Activated CD8-positive, alpha-beta memory T cell treated with anti-CD3 and anti-CD28 coated beads, Interleukin-2, amount 50 U/mL, for 1 hour (primary cell): ENCODE measurements around the gene HLF.
A peak's percentile ranks its signal among the peaks of the same experiment; 100 is the strongest.

Source experiments
- DNase-seq: peaks from one replicate; pipeline ENCODE4 v3.0.0-alpha.2; 2020; ENCODE audit errors: extremely low read depth

HLF gene

DNA sequence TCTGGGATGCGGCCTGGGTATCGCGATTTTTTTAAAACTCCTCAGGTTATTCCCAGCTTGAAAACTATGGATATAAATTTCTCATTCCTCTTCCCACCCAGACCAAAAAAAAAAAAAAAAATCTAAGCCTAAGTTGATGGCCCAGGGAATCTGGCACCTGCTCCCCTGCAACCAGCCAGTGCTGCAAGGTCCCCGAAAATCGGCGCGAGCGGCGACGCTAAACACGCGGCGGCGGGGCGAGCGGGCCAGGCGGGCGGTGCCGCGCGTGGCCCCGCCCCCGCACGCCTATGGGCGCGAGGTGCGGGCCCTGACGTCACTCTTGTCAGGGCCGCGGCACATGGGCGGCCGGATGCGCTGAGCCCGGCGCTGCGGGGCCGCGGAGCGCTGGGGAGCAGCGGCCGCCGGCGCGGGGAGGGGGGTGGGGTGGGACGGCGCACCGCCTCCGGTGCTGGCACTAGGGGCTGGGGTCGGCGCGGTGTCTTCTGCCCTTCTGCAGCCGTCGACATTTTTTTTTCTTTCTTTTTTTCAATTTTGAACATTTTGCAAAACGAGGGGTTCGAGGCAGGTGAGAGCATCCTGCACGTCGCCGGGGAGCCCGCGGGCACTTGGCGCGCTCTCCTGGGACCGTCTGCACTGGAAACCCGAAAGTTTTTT lies at the start of gene HLF:
Gene HLF (plus strand): TSS at position 316 of the 654 bp plus-strand sequence. CDS start 525 bp downstream, outside the sequence.
- DNase-seq, result peak; percentile 22

- no peak for DNase-seq
Observed at GRCh38 chr17:55215711-55216110, 49.0 kb upstream of the HLF start.

GRCh38 chr17:55216888-55217287 lies 47.9 kb upstream of the HLF start:
- no peak for DNase-seq

DNA sequence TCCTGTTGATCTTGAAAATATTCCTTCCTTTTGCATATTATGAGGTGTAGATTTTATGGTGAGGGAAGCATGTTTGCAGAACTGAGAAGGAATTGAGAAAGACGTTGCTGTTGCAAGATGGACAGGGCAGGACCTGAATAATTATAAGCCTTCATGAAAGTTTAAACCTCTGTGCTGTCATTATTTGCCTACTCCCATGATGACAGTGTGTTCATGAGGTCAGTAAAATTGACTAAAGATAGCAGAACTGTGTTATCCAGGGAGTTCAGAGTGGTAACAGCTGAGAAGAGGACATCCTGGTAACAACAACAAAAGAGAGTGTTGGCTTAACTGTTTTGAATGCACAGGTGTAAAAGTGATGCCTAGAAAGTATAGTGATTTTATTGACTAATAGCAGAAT lies 45.3 kb upstream of the HLF start:
- DNase-seq, result no peak

DNA sequence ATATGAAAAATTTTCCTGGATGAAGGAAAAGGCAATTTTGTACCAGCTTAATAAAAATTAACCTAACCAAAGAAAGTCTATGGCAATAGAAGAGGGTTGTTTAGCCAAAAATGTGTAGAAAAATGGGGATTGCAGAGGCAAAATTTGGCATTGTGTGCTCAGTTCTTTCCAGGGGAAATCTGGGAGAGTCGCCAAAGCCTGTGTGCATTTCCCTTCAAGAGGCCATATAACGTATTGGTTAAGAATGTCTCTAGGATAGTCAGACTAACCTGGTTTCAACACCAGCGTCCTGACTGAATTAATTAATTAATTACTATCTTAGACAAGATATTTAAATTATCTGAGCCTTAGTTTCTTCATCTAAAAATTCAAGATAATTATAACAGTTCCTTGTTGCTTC lies 44.8 kb upstream of the HLF start:
- DNase-seq, result no peak

DNA sequence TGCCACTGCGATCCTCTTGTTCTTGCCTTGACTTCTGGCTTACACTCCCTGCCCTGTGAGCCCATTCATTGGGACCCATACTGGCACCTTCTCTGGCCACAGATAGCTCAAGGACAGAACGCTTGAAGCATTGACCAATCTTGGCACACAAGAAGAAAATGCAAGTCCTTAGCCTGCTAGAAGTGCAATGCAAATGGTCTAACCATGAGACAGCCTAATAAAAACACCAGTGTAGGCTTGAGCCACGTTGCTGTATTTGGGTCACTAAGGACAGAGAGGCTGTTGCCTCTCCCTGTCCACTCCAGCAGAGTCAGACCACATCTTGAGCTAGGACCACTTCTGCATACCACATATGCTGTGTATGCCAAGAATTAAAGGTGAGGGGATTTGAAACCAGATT lies 41.2 kb upstream of the HLF start:
- DNase-seq, result no peak

DNA sequence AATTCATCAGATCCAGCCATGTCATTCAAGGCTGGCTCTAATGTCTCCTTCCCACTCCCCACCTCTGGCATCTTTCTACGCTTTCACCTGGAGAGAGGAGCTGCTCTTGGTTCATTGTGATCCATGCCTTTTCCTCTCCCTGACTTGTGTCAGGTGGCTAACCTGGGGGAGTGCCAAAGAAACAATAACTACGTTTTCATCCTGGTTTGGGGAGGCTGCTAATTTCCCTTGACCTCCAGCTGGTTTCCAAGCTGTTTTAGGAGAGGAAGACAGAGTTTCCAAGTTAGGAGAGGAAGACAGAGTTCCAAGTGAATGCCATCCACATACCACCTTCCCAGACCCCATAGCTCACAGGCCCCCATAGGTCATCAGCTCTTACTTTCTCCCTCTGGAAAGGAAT lies 40.0 kb upstream of the HLF start:
- no peak for DNase-seq

GRCh38 chr17:55225237-55225636 lies 39.5 kb upstream of the HLF start:
- DNase-seq, result no peak

DNA sequence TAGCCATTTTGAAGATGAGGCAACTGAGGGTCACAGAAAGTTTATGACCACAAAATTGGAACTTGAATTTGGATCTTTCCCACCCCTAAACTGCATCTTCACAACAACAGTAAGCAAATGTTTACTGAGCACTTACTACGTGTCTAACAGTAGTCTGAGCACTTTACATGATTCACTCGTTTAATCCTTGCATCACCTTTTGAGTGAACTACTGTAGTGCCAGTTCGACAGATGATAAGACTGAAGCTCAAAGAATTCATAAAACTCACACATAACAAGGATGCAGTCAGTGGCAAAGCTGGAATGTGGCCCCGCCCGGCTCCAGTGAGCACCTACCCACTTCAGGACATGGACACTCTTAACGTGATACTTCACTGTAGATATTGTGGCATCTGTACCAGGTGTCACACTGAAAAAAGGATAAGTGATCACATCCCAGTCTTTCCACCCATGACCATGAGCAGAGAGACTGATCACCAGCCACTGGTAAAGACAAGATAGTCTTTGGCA lies 36.0 kb upstream of the HLF start:
- DNase-seq, result no peak

- no peak for DNase-seq
Observed at GRCh38 chr17:55229276-55229675, 35.5 kb upstream of the HLF start.

GRCh38 chr17:55230716-55231115 lies 34.0 kb upstream of the HLF start:
- no peak for DNase-seq

GRCh38 chr17:55233840-55234239 lies 30.9 kb upstream of the HLF start:
- no peak for DNase-seq

DNA sequence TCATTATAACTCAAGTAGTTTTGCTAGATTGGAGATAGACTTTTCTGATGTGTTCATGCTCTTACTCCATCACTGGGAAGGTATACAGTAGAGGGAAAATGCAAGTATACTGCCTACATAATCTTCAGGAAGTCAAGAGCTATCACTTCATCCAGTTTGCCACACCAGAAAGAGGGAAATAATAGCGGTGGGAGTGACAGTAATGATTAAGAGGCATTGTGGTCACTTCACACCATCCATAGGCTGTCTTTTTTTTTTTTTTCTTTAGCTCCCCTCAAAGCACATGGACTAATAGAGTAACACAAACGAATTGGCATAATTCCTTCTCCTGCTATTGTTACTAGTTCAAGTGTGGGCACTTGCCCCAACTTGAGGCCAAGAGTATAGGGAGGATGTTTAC lies 28.4 kb upstream of the HLF start:
- no peak for DNase-seq

GRCh38 chr17:55237268-55237667 lies 27.5 kb upstream of the HLF start:
- no peak for DNase-seq

- DNase-seq, result no peak
Observed at GRCh38 chr17:55237841-55238178, 26.9 kb upstream of the HLF start.

DNA sequence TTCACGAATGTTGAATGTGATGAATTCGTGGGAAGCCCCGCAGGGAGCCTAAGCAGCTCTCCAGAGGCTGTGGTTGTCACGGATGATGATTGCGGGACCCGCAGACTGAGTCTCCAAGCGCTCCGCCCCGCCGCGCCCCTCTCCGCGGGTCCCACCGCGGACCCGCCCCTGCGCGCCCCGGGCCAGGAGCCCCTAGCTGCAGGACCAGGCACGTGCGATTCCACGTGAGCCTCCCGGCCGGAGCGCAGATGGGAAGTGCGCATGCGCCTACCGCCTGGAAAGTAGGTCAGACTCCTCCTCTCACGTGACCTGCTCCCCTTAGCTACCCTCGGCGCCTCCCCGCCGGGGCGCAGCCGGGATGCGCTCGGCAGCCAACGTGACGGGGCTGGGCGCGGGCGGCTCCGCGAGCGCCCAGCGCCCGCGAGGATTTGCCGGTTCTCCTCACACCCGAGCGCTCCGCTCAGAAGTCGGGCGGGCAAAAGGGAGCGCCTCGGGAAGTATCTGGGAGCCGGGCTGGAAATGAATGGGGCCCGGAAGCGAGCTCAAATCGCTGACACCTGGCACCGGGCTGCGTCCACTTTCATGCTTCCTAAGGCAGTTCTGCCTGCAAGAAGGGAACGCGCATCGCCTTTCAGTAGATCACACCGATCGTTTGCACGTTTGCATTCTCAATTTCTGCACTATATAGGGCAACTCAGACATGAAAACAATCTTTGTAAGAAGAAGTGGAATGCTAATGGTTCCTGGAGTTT lies 26.4 kb upstream of the HLF start:
- peak; percentile 57 for DNase-seq

GRCh38 chr17:55238931-55239297 lies 25.8 kb upstream of the HLF start:
- no peak for DNase-seq

DNA sequence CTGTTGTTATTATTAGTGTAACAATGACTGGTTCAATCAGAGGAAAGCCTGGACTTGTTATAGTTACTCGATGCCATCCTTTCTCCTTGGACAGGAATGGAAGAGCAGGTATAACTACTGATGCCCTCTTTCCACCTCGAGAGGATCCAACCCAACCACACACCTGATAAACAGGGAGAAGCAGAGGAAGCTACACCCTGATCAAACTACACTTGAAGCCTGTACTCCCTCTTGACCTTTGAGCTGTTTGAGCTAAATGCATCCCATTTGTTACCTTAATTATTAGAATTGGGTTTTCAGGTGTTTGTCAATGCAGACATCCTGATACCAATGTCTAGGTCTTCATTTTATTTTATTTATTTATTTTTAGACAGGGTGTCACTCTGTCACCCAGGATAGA lies 23.7 kb upstream of the HLF start:
- DNase-seq, result no peak

GRCh38 chr17:55242476-55242875 lies 22.3 kb upstream of the HLF start:
- no peak for DNase-seq

GRCh38 chr17:55245986-55246385 lies 18.8 kb upstream of the HLF start:
- no peak for DNase-seq

DNA sequence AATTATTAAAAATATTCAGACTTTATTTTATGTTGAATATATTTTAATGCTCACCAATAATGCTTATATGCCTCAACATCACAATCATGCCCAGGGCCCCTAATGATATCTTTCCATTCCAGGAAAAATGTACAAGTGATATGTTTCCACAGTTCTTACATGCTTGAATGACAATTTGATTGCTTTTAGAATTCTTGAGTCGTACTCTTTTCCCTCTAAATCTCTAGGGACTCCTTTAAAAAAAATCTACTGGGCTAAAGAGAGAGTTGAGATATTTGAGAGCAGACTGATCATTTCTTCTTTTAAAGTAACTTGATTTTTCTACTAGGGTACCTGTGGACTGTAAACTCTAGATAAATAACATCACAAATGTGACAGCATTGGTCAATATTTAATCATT lies 18.2 kb upstream of the HLF start:
- DNase-seq, result no peak

DNA sequence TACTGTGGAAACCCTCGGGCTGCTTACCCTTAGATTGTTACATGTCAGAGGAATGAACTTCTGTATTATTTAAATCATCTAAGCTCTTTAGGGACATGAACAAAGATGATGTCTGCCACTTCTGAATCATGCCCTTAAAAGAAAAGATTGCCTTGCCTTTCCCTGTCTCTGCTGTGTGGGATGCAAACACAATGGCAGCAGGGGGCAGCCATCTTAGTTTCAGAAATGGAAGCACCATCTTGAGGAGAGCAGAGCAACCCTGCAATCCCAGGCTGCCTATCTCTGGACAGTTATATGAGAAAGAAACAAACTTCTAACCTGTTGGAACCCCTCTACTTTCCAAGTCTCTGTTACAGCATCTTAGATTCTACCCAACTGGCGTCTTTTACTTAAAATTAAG lies 16.7 kb upstream of the HLF start:
- DNase-seq, result no peak

DNA sequence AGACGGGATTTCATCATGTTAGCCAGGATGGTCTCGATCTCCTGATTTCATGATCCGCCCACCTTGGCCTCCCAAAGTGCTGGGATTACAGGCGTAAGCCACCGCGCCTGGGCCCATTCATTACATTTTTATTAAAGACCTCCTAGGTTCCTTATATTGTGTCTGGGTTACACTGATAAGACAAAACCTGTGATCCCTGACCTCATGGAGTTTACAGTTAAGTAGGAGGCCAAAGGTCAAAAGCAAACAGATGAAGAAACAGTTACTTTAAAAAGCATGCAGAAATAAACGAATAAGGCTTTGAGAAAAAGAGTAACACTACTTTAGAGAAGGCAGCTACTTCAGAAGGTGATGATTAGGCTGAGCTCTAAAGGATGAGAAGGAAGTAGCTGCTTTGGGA lies 14.9 kb upstream of the HLF start:
- DNase-seq, result no peak

GRCh38 chr17:55254375-55254774 lies 10.4 kb upstream of the HLF start:
- no peak for DNase-seq
